RWPE2 (cell line): ENCODE measurements around the gene DCAF15.

ENCODE experiments used
- ATAC-seq: fragments of 200-7000 bp; cut with Tn5 transposase; 3 replicates; pipeline ENCODE4 v1.9.1; 2021; ENCODE audit warnings: low read depth
- DNase-seq: peaks from one replicate; pipeline ENCODE4 v3.0.0-alpha.2; 2020; ENCODE audit warnings: low spot score
- H3K27ac ChIP-seq: fragments of 450-650 bp; 2 replicates; pipeline ENCODE4 v1.5.1; 2017; ENCODE audit warnings: mild to moderate bottlenecking; ENCODE audit not compliant: poor library complexity, severe bottlenecking
- H3K27me3 ChIP-seq: fragments of 250-450 bp; sonication (Bioruptor Pico); 2 replicates; pipeline ENCODE4 v1.5.1; 2021; ENCODE audit warnings: mild to moderate bottlenecking, moderate library complexity; ENCODE audit not compliant: insufficient read depth, poor library complexity, severe bottlenecking
- H3K36me3 ChIP-seq: fragments of 250-450 bp; sonication (Bioruptor Pico); 2 replicates; pipeline ENCODE4 v1.5.1; 2020; ENCODE audit warnings: low read depth, mild to moderate bottlenecking, moderate library complexity
- H3K4me1 ChIP-seq: fragments of 250-450 bp; sonication (Bioruptor Pico); 2 replicates; pipeline ENCODE4 v1.5.1; 2021; ENCODE audit warnings: mild to moderate bottlenecking, moderate library complexity; ENCODE audit not compliant: insufficient read depth, poor library complexity, severe bottlenecking
- H3K4me3 ChIP-seq: fragments of 250-450 bp; sonication (Bioruptor Pico); 2 replicates; pipeline ENCODE4 v1.5.1; 2021; ENCODE audit warnings: mild to moderate bottlenecking, moderate library complexity; ENCODE audit not compliant: severe bottlenecking
- H3K9me3 ChIP-seq: fragments of 250-450 bp; sonication (Bioruptor Pico); 2 replicates; pipeline ENCODE4 v1.5.1; 2021; ENCODE audit warnings: mild to moderate bottlenecking, moderate library complexity; ENCODE audit not compliant: severe bottlenecking
- CTCF ChIP-seq: fragments of 450-650 bp; IDR thresholded peaks from one replicate; pipeline ENCODE4 v1.5.1; 2017; ENCODE audit warnings: mild to moderate bottlenecking, moderate library complexity; ENCODE audit not compliant: poor library complexity, severe bottlenecking

Gene DCAF15

GRCh38 chr19:13986348-13986904 is 34.1 kb downstream of the DCAF15 start:
- ATAC-seq (peak; percentile 58; the same call in 2 of the 3 replicates), DNase-seq (no peak)
- peaks cover 13% of the 10 kb centered on the region for H3K4me1 ChIP-seq
- no peaks in the 10 kb centered on the region for H3K9me3 ChIP-seq
- H3K27ac ChIP-seq: no peak overlapping the region
- no peak for TF ChIP-seq CTCF
- H3K36me3 ChIP-seq: no peaks in the 10 kb centered on the region
- no peak overlapping the region for H3K4me3 ChIP-seq
- H3K27me3 ChIP-seq: no peaks in the 10 kb centered on the region

GRCh38 chr19:13987101-13987890 is 35.0 kb downstream of the DCAF15 start:
- Histone ChIP-seq H3K9me3 (no peaks in the 10 kb centered on the region), H3K36me3 (no peaks in the 10 kb centered on the region), H3K27me3 (no peaks in the 10 kb centered on the region), H3K4me1 (peaks cover 13% of the 10 kb centered on the region), H3K4me3 (no peak overlapping the region), H3K27ac (no peak overlapping the region)
- TF ChIP-seq CTCF: no peak
- no peak for ATAC-seq
- DNase-seq: no peak

GRCh38 chr19:13989487-13989886 is 37.2 kb downstream of the DCAF15 start:
- ATAC-seq (no peak), DNase-seq (no peak)
- Histone ChIP-seq H3K4me3 (no peak overlapping the region), H3K27ac (no peak overlapping the region), H3K9me3 (no peaks in the 10 kb centered on the region), H3K27me3 (no peaks in the 10 kb centered on the region), H3K4me1 (peaks cover 13% of the 10 kb centered on the region), H3K36me3 (peaks cover 8% of the 10 kb centered on the region; the same call in 1 of the 2 replicates)
- no peak for TF ChIP-seq CTCF

- H3K27ac ChIP-seq: no peak overlapping the region
- no peaks in the 10 kb centered on the region for H3K9me3 ChIP-seq
- peaks cover 13% of the 10 kb centered on the region for H3K4me1 ChIP-seq
- peaks cover 8% of the 10 kb centered on the region; the same call in 1 of the 2 replicates for H3K36me3 ChIP-seq
- no peaks in the 10 kb centered on the region for H3K27me3 ChIP-seq
- no peak overlapping the region for H3K4me3 ChIP-seq
- no peak for TF ChIP-seq CTCF
- DNase-seq (no peak), ATAC-seq (no peak)
Observed at GRCh38 chr19:13990085-13990484, 37.8 kb downstream of the DCAF15 start.

GRCh38 chr19:13992025-13992424 is 39.7 kb downstream of the DCAF15 start:
- DNase-seq: no peak
- peaks cover 1% of the 10 kb centered on the region for H3K4me1 ChIP-seq
- no peaks in the 10 kb centered on the region for H3K27me3 ChIP-seq
- no peak for TF ChIP-seq CTCF
- no peaks in the 10 kb centered on the region for H3K9me3 ChIP-seq
- ATAC-seq: no peak
- H3K36me3 ChIP-seq: peaks cover 8% of the 10 kb centered on the region; the same call in 1 of the 2 replicates
- no peak overlapping the region for H3K4me3 ChIP-seq
- no peak overlapping the region for H3K27ac ChIP-seq
